Prostate gland (tissue), 2 donors: ENCODE measurements around the gene TNS1. TPM values are rescaled to one million over a fixed set of nuclear protein-coding genes. Genes with fewer than 3 reads are reported as not detected.
A peak's percentile ranks its signal among the peaks of the same experiment; 100 is the strongest.

ENCODE experiments used
- DNase-seq: peaks from one replicate; pipeline ENCODE4 v3.0.0-alpha.2; 2019; ENCODE audit warnings: low spot score
- H3K27ac ChIP-seq, 2 donors: fragments of 200-600 bp; sonication (generic); 2 replicates each; pipeline ENCODE4 v1.5.1; 2017 to 2019
- H3K27me3 ChIP-seq: fragments of 200-600 bp; sonication (generic); replicated peaks from 2 replicates; pipeline ENCODE4 v1.5.1; 2019; ENCODE audit not compliant: insufficient read depth
- H3K36me3 ChIP-seq, 2 donors: fragments of 200-600 bp; sonication (generic); 1 replicate in 1 of 2; 2 replicates in 1 of 2; pipeline versions ENCODE4 v1.5.1 to v1.8.1; 2017 to 2019
- H3K4me1 ChIP-seq: fragments of 200-600 bp; sonication (generic); replicated peaks from 2 replicates; pipeline ENCODE4 v1.5.1; 2019
- H3K4me3 ChIP-seq, 2 donors: fragments of 200-600 bp; sonication (generic); 2 replicates each; pipeline ENCODE4 v1.5.1; 2017 to 2019
- H3K9me3 ChIP-seq: fragments of 200-600 bp; sonication (generic); 2 replicates; pipeline ENCODE4 v1.5.1; 2017
- POLR2A ChIP-seq: fragments of 450-650 bp; IDR thresholded peaks from one replicate; pipeline ENCODE4 v1.6.1; 2016; ENCODE audit warnings: antibody characterized with exemption, mild to moderate bottlenecking
- POLR2AphosphoS5 ChIP-seq: sonication (generic); formaldehyde crosslinking; IDR thresholded peaks from one replicate; pipeline ENCODE4 v1.6.1; 2017; ENCODE audit warnings: antibody characterized with exemption
- WGBS: methylation state at CpG from one replicate; pipeline ENCODE4 v1.1.5; 2018; 5-methylcytosine and 5-hydroxymethylcytosine counted together
- intact Hi-C: fragments of 100-400 bp; cut with DNase I; formaldehyde crosslinking; loops from one replicate; pipeline ENCODE4 v1.14.2; 2022
- total RNA-seq, 2 donors: library from RNA; depleted of rRNA; stranded (reverse); fragments of >200 nt; gene quantifications; one replicate each; pipeline ENCODE4 v1.1.0, GENCODE V29; 2016
- TF ChIP-seq, protein P1 (sequence below), 4 experiments: fragments of 200-600 bp in 2 of 4; fragments of 450-650 bp in 2 of 4; sonication (generic) in 2 of 4; IDR thresholded peaks; 1 replicate in 3 of 4; 2 replicates in 1 of 4; pipeline ENCODE4 v1.5.1; 2016 to 2019; ENCODE audit warnings: antibody characterized with exemption in 4 of 4, mild to moderate bottlenecking in 2 of 4, moderate library complexity in 2 of 4

Gene TNS1
- total RNA-seq, 2 donors from 2014 or later = 238 to 659 TPM

DNA sequence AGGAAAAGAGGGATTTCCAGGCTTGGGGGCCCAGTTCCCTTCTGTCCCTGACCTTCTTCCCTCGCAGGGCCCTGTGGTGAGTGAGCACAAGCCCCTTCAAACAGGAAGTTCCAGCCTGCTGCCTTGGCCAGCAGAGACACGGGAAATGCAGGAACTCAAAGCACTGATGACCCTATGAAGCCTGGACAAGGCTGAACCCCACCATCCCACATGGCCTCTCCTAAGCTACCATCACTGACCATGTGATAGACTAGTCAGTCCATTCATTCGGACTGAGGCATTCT lies 196.4 kb downstream of the TNS1 start:
- no peak for DNase-seq
- peaks cover 10% of the 10 kb centered on the region in 2 donors for H3K36me3 ChIP-seq
- H3K4me1 ChIP-seq = no peaks in the 10 kb centered on the region
- no peaks in the 10 kb centered on the region for H3K9me3 ChIP-seq
- WGBS = 54% methylated on average over 3 of the region's 3 CpGs
- intact Hi-C loops = no loop called here
- no peaks in the 10 kb centered on the region for H3K27me3 ChIP-seq
- TF ChIP-seq POLR2AphosphoS5 (no peak), POLR2A (no peak)
- TF ChIP-seq, protein P1, sequence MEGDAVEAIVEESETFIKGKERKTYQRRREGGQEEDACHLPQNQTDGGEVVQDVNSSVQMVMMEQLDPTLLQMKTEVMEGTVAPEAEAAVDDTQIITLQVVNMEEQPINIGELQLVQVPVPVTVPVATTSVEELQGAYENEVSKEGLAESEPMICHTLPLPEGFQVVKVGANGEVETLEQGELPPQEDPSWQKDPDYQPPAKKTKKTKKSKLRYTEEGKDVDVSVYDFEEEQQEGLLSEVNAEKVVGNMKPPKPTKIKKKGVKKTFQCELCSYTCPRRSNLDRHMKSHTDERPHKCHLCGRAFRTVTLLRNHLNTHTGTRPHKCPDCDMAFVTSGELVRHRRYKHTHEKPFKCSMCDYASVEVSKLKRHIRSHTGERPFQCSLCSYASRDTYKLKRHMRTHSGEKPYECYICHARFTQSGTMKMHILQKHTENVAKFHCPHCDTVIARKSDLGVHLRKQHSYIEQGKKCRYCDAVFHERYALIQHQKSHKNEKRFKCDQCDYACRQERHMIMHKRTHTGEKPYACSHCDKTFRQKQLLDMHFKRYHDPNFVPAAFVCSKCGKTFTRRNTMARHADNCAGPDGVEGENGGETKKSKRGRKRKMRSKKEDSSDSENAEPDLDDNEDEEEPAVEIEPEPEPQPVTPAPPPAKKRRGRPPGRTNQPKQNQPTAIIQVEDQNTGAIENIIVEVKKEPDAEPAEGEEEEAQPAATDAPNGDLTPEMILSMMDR (IDR thresholded peaks at IDR 0.05) = no peak
- no peak overlapping the region for H3K27ac ChIP-seq
- H3K4me3 ChIP-seq = no peak overlapping the region

DNA sequence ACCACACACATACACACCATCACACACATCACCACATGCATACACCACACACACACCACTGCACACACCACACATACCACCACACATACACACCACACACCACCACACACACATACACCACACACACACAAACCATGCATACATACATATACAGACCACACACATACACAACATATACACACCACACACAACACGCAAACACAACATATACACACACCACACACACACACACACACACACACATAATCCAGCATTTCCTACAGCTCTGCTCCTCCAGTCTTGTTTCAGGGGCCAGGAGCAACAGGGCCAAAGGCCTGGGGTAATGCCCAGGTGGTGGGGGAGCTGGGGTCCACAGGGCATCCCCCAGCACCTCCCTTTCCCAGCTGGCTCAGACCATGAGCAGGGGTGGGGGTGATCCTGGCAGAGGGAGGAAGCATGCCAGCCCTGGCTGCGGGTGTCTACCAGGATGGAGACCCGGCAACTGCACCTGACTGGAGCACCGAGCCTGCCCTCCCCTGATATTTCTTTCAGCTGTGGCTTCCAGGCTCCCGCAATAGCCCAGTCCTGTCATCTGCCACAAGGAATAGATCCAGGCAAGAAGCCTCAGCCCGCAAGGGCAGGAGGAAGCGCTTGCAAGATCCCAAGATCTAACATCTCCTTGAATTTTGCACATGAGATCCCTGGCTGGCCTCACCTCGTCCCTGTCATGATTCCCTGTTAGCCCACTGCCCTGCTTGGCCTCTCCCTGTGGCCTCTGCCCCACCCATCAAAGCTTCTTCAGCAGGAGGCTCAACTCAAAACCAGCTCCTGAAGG lies 196.9 kb downstream of the TNS1 start:
- Histone ChIP-seq H3K4me3 (no peak overlapping the region), H3K27ac (no peak overlapping the region), H3K36me3 (peaks cover 6 to 10% of the 10 kb centered on the region in 2 donors), H3K4me1 (no peaks in the 10 kb centered on the region), H3K27me3 (no peaks in the 10 kb centered on the region), H3K9me3 (no peaks in the 10 kb centered on the region)
- WGBS = 71% methylated on average over 8 of the region's 8 CpGs
- TF ChIP-seq, protein P1 (IDR thresholded peaks at IDR 0.05) = no peak
- TF ChIP-seq POLR2AphosphoS5 (no peak), POLR2A (no peak)
- DNase-seq = no peak
- intact Hi-C loops = no loop called here

DNA sequence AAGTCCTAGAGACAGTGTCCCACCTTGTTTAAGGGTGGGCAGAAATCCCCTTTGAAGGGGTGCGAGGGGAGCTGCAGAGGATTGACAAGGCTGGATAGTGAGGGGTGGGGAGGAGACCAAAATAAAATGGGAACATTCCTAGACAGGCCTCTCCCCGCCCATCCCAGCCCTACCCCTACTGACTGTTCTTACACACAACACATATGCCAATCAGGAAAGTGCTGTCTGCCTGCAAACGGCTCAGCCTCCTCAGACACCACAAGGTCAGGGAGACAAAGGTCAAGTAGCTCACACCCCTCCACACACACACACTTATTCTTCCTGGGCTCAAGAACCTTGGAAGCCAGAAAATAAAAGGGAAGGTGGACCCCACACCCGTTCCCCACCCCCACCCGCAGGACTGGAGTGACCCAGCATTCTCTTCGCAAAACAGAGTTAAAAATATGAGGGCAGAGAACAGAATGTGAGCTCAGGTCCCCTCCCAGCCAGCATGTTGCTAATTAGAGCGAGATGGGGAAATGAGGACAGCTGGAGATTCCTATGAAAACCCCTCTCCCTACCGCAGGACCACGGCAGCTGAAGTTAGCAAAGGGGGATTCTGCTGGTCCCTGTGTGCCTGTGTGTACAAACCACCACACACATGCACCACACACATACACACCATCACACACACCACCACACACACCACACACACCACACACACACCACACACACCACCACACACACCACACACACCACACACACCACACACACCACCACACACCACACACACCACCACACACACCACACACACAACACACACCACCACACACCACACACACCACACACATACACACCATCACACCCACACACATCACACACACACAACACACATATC lies 197.8 kb downstream of the TNS1 start:
- Histone ChIP-seq H3K9me3 (no peaks in the 10 kb centered on the region), H3K4me3 (no peak overlapping the region), H3K4me1 (no peaks in the 10 kb centered on the region), H3K36me3 (peaks cover 6 to 10% of the 10 kb centered on the region in 2 donors), H3K27me3 (no peaks in the 10 kb centered on the region), H3K27ac (peak overlapping the region in 1 of 2 donors; percentile 8)
- TF ChIP-seq POLR2AphosphoS5 (no peak), POLR2A (no peak)
- TF ChIP-seq, protein P1 (IDR thresholded peaks at IDR 0.05) = no peak
- intact Hi-C loops = no loop called here
- DNase-seq = no peak
- 58% methylated on average over 9 of the region's 9 CpGs for WGBS

DNA sequence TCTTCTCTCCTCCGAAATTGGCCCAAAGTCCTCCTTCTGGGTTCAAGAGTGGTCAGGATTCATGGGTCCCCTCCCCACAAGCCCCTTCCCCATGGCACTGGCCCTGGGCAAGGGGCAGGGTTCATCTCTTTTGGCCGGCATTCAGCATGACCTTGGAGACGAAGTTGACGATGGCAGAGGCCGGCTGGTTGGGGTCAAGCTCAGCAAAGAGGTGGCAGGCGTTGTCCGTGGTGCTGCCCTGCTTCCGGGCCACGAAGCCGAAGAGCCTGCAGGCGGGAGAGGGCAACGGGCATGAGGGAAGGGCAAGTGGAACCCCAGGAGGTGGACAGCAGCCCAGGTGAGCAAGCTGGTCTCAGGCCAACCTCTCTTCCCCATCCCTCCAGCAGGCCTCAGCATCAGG lies 198.5 kb downstream of the TNS1 start:
- peaks cover 6 to 10% of the 10 kb centered on the region in 2 donors for H3K36me3 ChIP-seq
- peak overlapping the region in 1 of 2 donors; percentile 8 for H3K27ac ChIP-seq
- no peak for TF ChIP-seq POLR2AphosphoS5
- TF ChIP-seq, protein P1 (IDR thresholded peaks at IDR 0.05) = no peak
- TF ChIP-seq POLR2A = no peak

More for the DNA sequence above, 198.5 kb downstream of the TNS1 start:
- no peaks in the 10 kb centered on the region for H3K4me1 ChIP-seq
- DNase-seq = no peak
- WGBS = 55% methylated on average over 12 of the region's 12 CpGs
- intact Hi-C loops = no loop called here
- no peaks in the 10 kb centered on the region for H3K9me3 ChIP-seq
- no peak overlapping the region for H3K4me3 ChIP-seq
- H3K27me3 ChIP-seq = no peaks in the 10 kb centered on the region
